ENCODE data around the gene EXOC8. TPM values are rescaled to one million over a fixed set of nuclear protein-coding genes. Genes with fewer than 3 reads are reported as not detected.
A peak's percentile ranks its signal among the peaks of the same experiment; 100 is the strongest.

Gene EXOC8
- total RNA-seq, 1 experiment from 2014 or later, result 12.6 TPM

GRCh38 chr1:231348442-231348841 lies 10.8 kb upstream of the EXOC8 start:
- Histone ChIP-seq H3K4me1 (ENCODE audit: low read length) (no peaks in the 10 kb centered on the region), H3K27me3 (ENCODE audit: low read length) (no peaks in the 10 kb centered on the region), H3K4me3 (ENCODE audit: low read length) (no peak overlapping the region), H4K20me1 (ENCODE audit: insufficient read depth, low read depth, low read length) (no peaks in the 10 kb centered on the region), H2AFZ (ENCODE audit: low read length) (no peak overlapping the region), H3K27ac (ENCODE audit: low read length) (no peak overlapping the region), H3K36me3 (ENCODE audit: insufficient read depth, low read length) (peaks cover 45% of the 10 kb centered on the region; the same call in 1 of the 2 replicates), H3K79me2 (ENCODE audit: low read length) (peaks cover 49% of the 10 kb centered on the region), H3K9me2 (replicated peaks; ENCODE audit: insufficient read depth, low read length) (no peaks in the 10 kb centered on the region), H3K4me2 (ENCODE audit: low read depth, low read length, poor library complexity, severe bottlenecking) (no peak overlapping the region), H3K9ac (ENCODE audit: low read length) (no peak overlapping the region), H3K9me3 (ENCODE audit: low read length) (no peaks in the 10 kb centered on the region)
- DNase-seq, result no peak

GRCh38 chr1:231347961-231348360 lies 10.3 kb upstream of the EXOC8 start:
- Histone ChIP-seq H2AFZ (ENCODE audit: low read length) (no peak overlapping the region), H3K27ac (ENCODE audit: low read length) (no peak overlapping the region)

GRCh38 chr1:231340328-231341013 lies 2.8 kb upstream of the EXOC8 start:
- no peaks in the 10 kb centered on the region for H3K27me3 ChIP-seq (ENCODE audit: low read length)
- DNase-seq, result no peak
- H3K4me1 ChIP-seq (ENCODE audit: low read length), result peaks cover 24% of the 10 kb centered on the region
- no peaks in the 10 kb centered on the region for H3K9me3 ChIP-seq (ENCODE audit: low read length)
- no peak overlapping the region for H3K4me2 ChIP-seq (ENCODE audit: low read depth, low read length, poor library complexity, severe bottlenecking)
- no peak overlapping the region for H2AFZ ChIP-seq (ENCODE audit: low read length)
- H3K4me3 ChIP-seq (ENCODE audit: low read length), result no peak overlapping the region
- H3K79me2 ChIP-seq (ENCODE audit: low read length), result peaks cover 88% of the 10 kb centered on the region
- no peak overlapping the region for H3K27ac ChIP-seq (ENCODE audit: low read length)
- peaks cover 27% of the 10 kb centered on the region; the same call in 1 of the 2 replicates for H3K36me3 ChIP-seq (ENCODE audit: insufficient read depth, low read length)
- H3K9ac ChIP-seq (ENCODE audit: low read length), result no peak overlapping the region
- peaks cover 15% of the 10 kb centered on the region for H4K20me1 ChIP-seq (ENCODE audit: insufficient read depth, low read depth, low read length)
- no peaks in the 10 kb centered on the region for H3K9me2 ChIP-seq (replicated peaks; ENCODE audit: insufficient read depth, low read length)

More at GRCh38 chr1:231347961-231348360, 10.3 kb upstream of the EXOC8 start:
- Histone ChIP-seq H3K9ac (ENCODE audit: low read length) (no peak overlapping the region), H3K9me2 (replicated peaks; ENCODE audit: insufficient read depth, low read length) (no peaks in the 10 kb centered on the region), H4K20me1 (ENCODE audit: insufficient read depth, low read depth, low read length) (no peaks in the 10 kb centered on the region), H3K36me3 (ENCODE audit: insufficient read depth, low read length) (peaks cover 46% of the 10 kb centered on the region; the same call in 1 of the 2 replicates), H3K4me3 (ENCODE audit: low read length) (no peak overlapping the region), H3K79me2 (ENCODE audit: low read length) (peaks cover 51% of the 10 kb centered on the region), H3K27me3 (ENCODE audit: low read length) (no peaks in the 10 kb centered on the region), H3K4me1 (ENCODE audit: low read length) (no peaks in the 10 kb centered on the region), H3K9me3 (ENCODE audit: low read length) (no peaks in the 10 kb centered on the region), H3K4me2 (ENCODE audit: low read depth, low read length, poor library complexity, severe bottlenecking) (no peak overlapping the region)
- no peak for DNase-seq

GRCh38 chr1:231338270-231339128 lies 847 bp upstream of the EXOC8 start, which contains the start of gene SPRTN:
Gene SPRTN, plus strand, starts transcription at chr1:231338293. Its CDS starts 91 bp downstream, at chr1:231338384.
- Histone ChIP-seq H3K4me1 (ENCODE audit: low read length) (peaks cover 42% of the 10 kb centered on the region), H3K9ac (ENCODE audit: low read length) (peak within 1 kb of the TSS; percentile 100), H2AFZ (ENCODE audit: low read length) (peak within 1 kb of the TSS; percentile 99), H3K9me2 (replicated peaks; ENCODE audit: insufficient read depth, low read length) (no peaks in the 10 kb centered on the region), H3K36me3 (ENCODE audit: insufficient read depth, low read length) (peaks cover 30% of the 10 kb centered on the region; the same call in 1 of the 2 replicates), H3K27ac (ENCODE audit: low read length) (peak within 1 kb of the TSS; percentile 95), H3K9me3 (ENCODE audit: low read length) (no peaks in the 10 kb centered on the region), H3K4me2 (ENCODE audit: low read depth, low read length, poor library complexity, severe bottlenecking) (peak within 1 kb of the TSS; percentile 96), H3K79me2 (ENCODE audit: low read length) (peaks cover 89% of the 10 kb centered on the region), H4K20me1 (ENCODE audit: insufficient read depth, low read depth, low read length) (peaks cover 31% of the 10 kb centered on the region), H3K27me3 (ENCODE audit: low read length) (no peaks in the 10 kb centered on the region), H3K4me3 (ENCODE audit: low read length) (peak within 1 kb of the TSS; percentile 100)
- peak; percentile 56 for DNase-seq

- Histone ChIP-seq H3K79me2 (ENCODE audit: low read length) (peaks cover 92% of the 10 kb centered on the region), H3K9me3 (ENCODE audit: low read length) (no peaks in the 10 kb centered on the region), H3K9ac (ENCODE audit: low read length) (peak overlapping the region; percentile 100), H3K27me3 (ENCODE audit: low read length) (no peaks in the 10 kb centered on the region), H2AFZ (ENCODE audit: low read length) (peak overlapping the region; percentile 92; the same call in 1 of the 2 replicates), H3K4me1 (ENCODE audit: low read length) (peaks cover 51% of the 10 kb centered on the region), H3K36me3 (ENCODE audit: insufficient read depth, low read length) (peaks cover 27% of the 10 kb centered on the region; the same call in 1 of the 2 replicates), H3K9me2 (replicated peaks; ENCODE audit: insufficient read depth, low read length) (no peaks in the 10 kb centered on the region), H3K27ac (ENCODE audit: low read length) (peak overlapping the region; percentile 46; the same call in 1 of the 2 replicates), H3K4me2 (ENCODE audit: low read depth, low read length, poor library complexity, severe bottlenecking) (peak overlapping the region; percentile 96), H4K20me1 (ENCODE audit: insufficient read depth, low read depth, low read length) (peaks cover 37% of the 10 kb centered on the region), H3K4me3 (ENCODE audit: low read length) (peak overlapping the region; percentile 100)
- no peak for DNase-seq
Measured at GRCh38 chr1:231337043-231337471, 595 bp downstream of the EXOC8 start.

GRCh38 chr1:231335663-231336602 lies 1.7 kb downstream of the EXOC8 start:
- peak overlapping the region; percentile 100 for H3K4me3 ChIP-seq (ENCODE audit: low read length)
- H3K27ac ChIP-seq (ENCODE audit: low read length), result no peak overlapping the region
- no peak for DNase-seq
- no peaks in the 10 kb centered on the region for H3K9me2 ChIP-seq (replicated peaks; ENCODE audit: insufficient read depth, low read length)
- H3K79me2 ChIP-seq (ENCODE audit: low read length), result peaks cover 81% of the 10 kb centered on the region
- peak overlapping the region; percentile 96 for H3K4me2 ChIP-seq (ENCODE audit: low read depth, low read length, poor library complexity, severe bottlenecking)
- H3K36me3 ChIP-seq (ENCODE audit: insufficient read depth, low read length), result peaks cover 20% of the 10 kb centered on the region; the same call in 1 of the 2 replicates
- H3K27me3 ChIP-seq (ENCODE audit: low read length), result no peaks in the 10 kb centered on the region
- H4K20me1 ChIP-seq (ENCODE audit: insufficient read depth, low read depth, low read length), result peaks cover 37% of the 10 kb centered on the region
- H3K9me3 ChIP-seq (ENCODE audit: low read length), result no peaks in the 10 kb centered on the region
- peak overlapping the region; percentile 100 for H3K9ac ChIP-seq (ENCODE audit: low read length)
- H3K4me1 ChIP-seq (ENCODE audit: low read length), result peaks cover 51% of the 10 kb centered on the region
- H2AFZ ChIP-seq (ENCODE audit: low read length), result no peak overlapping the region

GRCh38 chr1:231334952-231335351 lies 2.7 kb downstream of the EXOC8 start:
- DNase-seq, result no peak
- Histone ChIP-seq H3K4me3 (ENCODE audit: low read length) (peak overlapping the region; percentile 40), H2AFZ (ENCODE audit: low read length) (no peak overlapping the region), H3K9ac (ENCODE audit: low read length) (no peak overlapping the region), H4K20me1 (ENCODE audit: insufficient read depth, low read depth, low read length) (peaks cover 37% of the 10 kb centered on the region), H3K4me2 (ENCODE audit: low read depth, low read length, poor library complexity, severe bottlenecking) (peak overlapping the region; percentile 96), H3K79me2 (ENCODE audit: low read length) (peaks cover 71% of the 10 kb centered on the region), H3K27me3 (ENCODE audit: low read length) (no peaks in the 10 kb centered on the region), H3K4me1 (ENCODE audit: low read length) (peaks cover 51% of the 10 kb centered on the region), H3K9me3 (ENCODE audit: low read length) (no peaks in the 10 kb centered on the region), H3K9me2 (replicated peaks; ENCODE audit: insufficient read depth, low read length) (no peaks in the 10 kb centered on the region), H3K27ac (ENCODE audit: low read length) (no peak overlapping the region), H3K36me3 (ENCODE audit: insufficient read depth, low read length) (peaks cover 14% of the 10 kb centered on the region; the same call in 1 of the 2 replicates)
